Measurements from ENCODE around the gene AGBL1. TPM values are rescaled to one million over a fixed set of nuclear protein-coding genes. Genes with fewer than 3 reads are reported as not detected.

AGBL1 gene
- total RNA-seq, 2 donors from 2014 or later: not detected

GRCh38 chr15:86849136-86849535 is 769.5 kb downstream of the AGBL1 start:
- H3K4me3 ChIP-seq: no peak overlapping the region
- ATAC-seq (no peak), DNase-seq (no peak)
- no peak overlapping the region for H3K27ac ChIP-seq
- H3K27me3 ChIP-seq: no peaks in the 10 kb centered on the region
- WGBS, 2 donors: 72 to 76% methylated on average over 5 of the region's 5 CpGs
- H3K36me3 ChIP-seq (replicated peaks in 1 of 2; ENCODE audit: insufficient read depth in 1 of 2, low read depth in 2 of 2): no peaks in the 10 kb centered on the region
- H3K9me3 ChIP-seq: no peaks in the 10 kb centered on the region
- TF ChIP-seq CTCF (IDR thresholded peaks at IDR 0.05): no peak
- TF ChIP-seq POLR2A (IDR thresholded peaks at IDR 0.05): no peak
- no peaks in the 10 kb centered on the region for H3K4me1 ChIP-seq
- intact Hi-C loops (cut with DNase I): no loop called here

- H3K9me3 ChIP-seq: no peaks in the 10 kb centered on the region
- TF ChIP-seq CTCF (IDR thresholded peaks at IDR 0.05) (no peak), POLR2A (IDR thresholded peaks at IDR 0.05) (no peak)
- WGBS, 2 donors: 63 to 68% methylated on average over 6 of the region's 6 CpGs
- intact Hi-C loops (cut with DNase I): no loop called here
- no peaks in the 10 kb centered on the region for H3K4me1 ChIP-seq
- DNase-seq: no peak
- no peak overlapping the region for H3K4me3 ChIP-seq
- no peak for ATAC-seq
- H3K36me3 ChIP-seq (replicated peaks in 1 of 2; ENCODE audit: insufficient read depth in 1 of 2, low read depth in 2 of 2): no peaks in the 10 kb centered on the region
- no peak overlapping the region for H3K27ac ChIP-seq
- H3K27me3 ChIP-seq: no peaks in the 10 kb centered on the region
Observed at GRCh38 chr15:86849558-86850285, 770.1 kb downstream of the AGBL1 start.

GRCh38 chr15:86850939-86851338 is 771.3 kb downstream of the AGBL1 start:
- H3K9me3 ChIP-seq: no peaks in the 10 kb centered on the region
- DNase-seq (no peak), ATAC-seq (no peak)
- no peaks in the 10 kb centered on the region for H3K36me3 ChIP-seq (replicated peaks in 1 of 2; ENCODE audit: insufficient read depth in 1 of 2, low read depth in 2 of 2)
- no peak overlapping the region for H3K27ac ChIP-seq
- 43 to 46% methylated on average over 1 of the region's 1 CpG for WGBS, 2 donors
- no peaks in the 10 kb centered on the region for H3K27me3 ChIP-seq
- intact Hi-C loops (cut with DNase I): no loop called here
- TF ChIP-seq CTCF (IDR thresholded peaks at IDR 0.05) (no peak), POLR2A (IDR thresholded peaks at IDR 0.05) (no peak)
- H3K4me1 ChIP-seq: no peaks in the 10 kb centered on the region
- H3K4me3 ChIP-seq: no peak overlapping the region

- H3K9me3 ChIP-seq: no peaks in the 10 kb centered on the region
- intact Hi-C loops (cut with DNase I): no loop called here
- 67 to 87% methylated on average over 2 of the region's 2 CpGs for WGBS, 2 donors
- no peaks in the 10 kb centered on the region for H3K4me1 ChIP-seq
- DNase-seq (no peak), ATAC-seq (no peak)
- no peak overlapping the region for H3K4me3 ChIP-seq
- TF ChIP-seq POLR2A (IDR thresholded peaks at IDR 0.05) (no peak), CTCF (IDR thresholded peaks at IDR 0.05) (no peak)
- H3K36me3 ChIP-seq (replicated peaks in 1 of 2; ENCODE audit: insufficient read depth in 1 of 2, low read depth in 2 of 2): no peaks in the 10 kb centered on the region
- no peak overlapping the region for H3K27ac ChIP-seq
- no peaks in the 10 kb centered on the region for H3K27me3 ChIP-seq
Observed at GRCh38 chr15:86852741-86853140, 773.1 kb downstream of the AGBL1 start.

- intact Hi-C loops (cut with DNase I): no loop called here
- Histone ChIP-seq H3K36me3 (replicated peaks in 1 of 2; ENCODE audit: insufficient read depth in 1 of 2, low read depth in 2 of 2) (no peaks in the 10 kb centered on the region), H3K4me1 (no peaks in the 10 kb centered on the region), H3K9me3 (no peaks in the 10 kb centered on the region), H3K27ac (no peak overlapping the region), H3K27me3 (no peaks in the 10 kb centered on the region), H3K4me3 (no peak overlapping the region)
- 67 to 81% methylated on average over 1 of the region's 1 CpG for WGBS, 2 donors
- DNase-seq (no peak), ATAC-seq (no peak)
- TF ChIP-seq CTCF (IDR thresholded peaks at IDR 0.05) (no peak), POLR2A (IDR thresholded peaks at IDR 0.05) (no peak)
Observed at GRCh38 chr15:86854176-86854575, 774.5 kb downstream of the AGBL1 start.
